Stomach (tissue), 19 donors: ENCODE measurements around the gene SNX15. TPM values are rescaled to one million over a fixed set of nuclear protein-coding genes. Genes with fewer than 3 reads are reported as not detected.
"Not testable (repeated sequence)": the region's sequence is repeated elsewhere in the genome, so short reads cannot be mapped to it uniquely, and the experiment has no call there.

Experiments used
- DNase-seq, 2 donors: peaks; one replicate each; pipeline versions ENCODE4 v3.0.0 to v3.0.0-alpha.2; 2013 to 2019
- H3K27ac ChIP-seq, 5 donors: fragments of 200-600 bp in 4 of 5; sonication (generic) in 4 of 5; one replicate each; pipeline ENCODE4 v1.5.1; 2013 to 2019; ENCODE audit warnings: mild to moderate bottlenecking in 1 of 5, moderate library complexity in 1 of 5
- H3K27me3 ChIP-seq, 3 donors: fragments of 200-600 bp; sonication (generic); one replicate each; pipeline ENCODE4 v1.5.1; 2017 to 2019; ENCODE audit warnings: mixed run types in 1 of 3
- H3K36me3 ChIP-seq, 4 donors: fragments of 200-600 bp; sonication (generic); 1 replicate in 3 of 4; 2 replicates in 1 of 4; pipeline ENCODE4 v1.5.1; 2016 to 2019
- H3K4me1 ChIP-seq, 4 donors: fragments of 200-600 bp; sonication (generic); one replicate each; pipeline ENCODE4 v1.5.1; 2016 to 2019
- H3K4me3 ChIP-seq, 4 donors: fragments of 200-600 bp; sonication (generic) in 3 of 4; one replicate each; pipeline ENCODE4 v1.5.1; 2016 to 2019; ENCODE audit warnings: mild to moderate bottlenecking in 1 of 4
- H3K9me3 ChIP-seq, 4 donors: fragments of 200-600 bp; sonication (generic); one replicate each; pipeline ENCODE4 v1.5.1; 2016 to 2019
- EP300 ChIP-seq: sonication (generic); formaldehyde crosslinking; IDR thresholded peaks from one replicate; pipeline ENCODE4 v1.6.1; 2017; ENCODE audit warnings: antibody characterized with exemption
- POLR2A ChIP-seq, 4 donors: fragments of 450-650 bp; IDR thresholded peaks; one replicate each; pipeline ENCODE4 v1.6.1; 2016; ENCODE audit warnings: antibody characterized with exemption in 4 of 4, control low read depth in 2 of 4, mild to moderate bottlenecking in 1 of 4, moderate library complexity in 1 of 4
- POLR2AphosphoS5 ChIP-seq, 3 donors: sonication (generic); formaldehyde crosslinking; IDR thresholded peaks; one replicate each; pipeline ENCODE4 v1.6.1; 2016; ENCODE audit warnings: antibody characterized with exemption in 3 of 3
- WGBS, 5 donors: extraction: QIAGEN DNeasy Blood & Tissue Kit in 3 of 5; methylation state at CpG; one replicate each; pipeline versions ENCODE4 v1.1.5 to v1.1.7; 2013 to 2018; 5-methylcytosine and 5-hydroxymethylcytosine counted together
- intact Hi-C: fragments of 100-400 bp; cut with DNase I; formaldehyde crosslinking; loops from one replicate; pipeline ENCODE4 v1.15.1; 2023; ENCODE audit warnings: low total_unique reads
- long read RNA-seq, 10 donors: transcript quantifications; one replicate each; lab custom pipeline, GENCODE V29; 2026
- polyA plus RNA-seq, 3 donors: library from polyadenylated mRNA; stranded (reverse); fragments of 200-250 nt; gene quantifications; one replicate each; pipeline ENCODE4 v1.2.3, GENCODE V29; 2013
- total RNA-seq, 5 donors: library from RNA; depleted of rRNA; stranded (reverse); fragments of >200 nt; gene quantifications; one replicate each; pipeline versions ENCODE4 v1.1.0 to v1.2.3, GENCODE V29; 2014 to 2016
- TF ChIP-seq, protein P1 (sequence below), 7 experiments: fragments of 450-650 bp in 4 of 7; fragments of 200-600 bp in 3 of 7; sonication (generic) in 3 of 7; IDR thresholded peaks; one replicate each; pipeline ENCODE4 v1.5.1; 2016 to 2019; ENCODE audit warnings: antibody characterized with exemption in 7 of 7, control low read depth in 2 of 7, mild to moderate bottlenecking in 1 of 7
- donor health status: healthy with polysubstance abuse.
- donor health status: Bipolar disorder and iron deficiency.
- donor health status: healthy.

Gene SNX15, protein sequence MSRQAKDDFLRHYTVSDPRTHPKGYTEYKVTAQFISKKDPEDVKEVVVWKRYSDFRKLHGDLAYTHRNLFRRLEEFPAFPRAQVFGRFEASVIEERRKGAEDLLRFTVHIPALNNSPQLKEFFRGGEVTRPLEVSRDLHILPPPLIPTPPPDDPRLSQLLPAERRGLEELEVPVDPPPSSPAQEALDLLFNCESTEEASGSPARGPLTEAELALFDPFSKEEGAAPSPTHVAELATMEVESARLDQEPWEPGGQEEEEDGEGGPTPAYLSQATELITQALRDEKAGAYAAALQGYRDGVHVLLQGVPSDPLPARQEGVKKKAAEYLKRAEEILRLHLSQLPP
- total RNA-seq (10 to 100 TPM in 4 of 5 donors, 1 to 10 TPM in 1; 4.2 to 45.8 (median 13.3) TPM), polyA plus RNA-seq (10 to 100 TPM; 18.7 to 22.5 (median 20.0) TPM)
- long read RNA-seq, donor 1, partial matches to known transcripts = 0 of 2 reads
- long read RNA-seq, donor 1, other reads (novel, unspliced or antisense) = 0 of 2 reads
- long read RNA-seq, donor 2, partial matches to known transcripts = 0 of 4 reads
- long read RNA-seq, donor 2, other reads (novel, unspliced or antisense) = 0 of 4 reads
- long read RNA-seq, donor 3, partial matches to known transcripts = 0 of 2 reads
- long read RNA-seq, donor 3, other reads (novel, unspliced or antisense) = 0 of 2 reads
- long read RNA-seq, donor 4 = 0 reads
- long read RNA-seq, donor 5, transcript SNX15-202 (8 exons, 1,939 nt) = major isoform, 7 of 7 reads
- long read RNA-seq, donor 5, partial matches to known transcripts = 0 of 7 reads
- long read RNA-seq, donor 5, other reads (novel, unspliced or antisense) = 0 of 7 reads
- long read RNA-seq, donor 6, transcript SNX15-202 (8 exons, 1,939 nt) = major isoform, 17 of 17 reads
- long read RNA-seq, donor 6, partial matches to known transcripts = 0 of 17 reads
- long read RNA-seq, donor 6, other reads (novel, unspliced or antisense) = 0 of 17 reads
- long read RNA-seq, donor 7, transcript SNX15-202 (8 exons, 1,939 nt) = major isoform, 7 of 20 reads
- long read RNA-seq, donor 7, partial matches to known transcripts = 12 of 20 reads
- long read RNA-seq, donor 7, other reads (novel, unspliced or antisense) = 0 of 20 reads
- long read RNA-seq, donor 8, partial matches to known transcripts = 0 of 2 reads
- long read RNA-seq, donor 8, other reads (novel, unspliced or antisense) = 0 of 2 reads
- long read RNA-seq, donor 9, partial matches to known transcripts = 0 of 3 reads
- long read RNA-seq, donor 9, other reads (novel, unspliced or antisense) = 0 of 3 reads
- long read RNA-seq, donor 10, partial matches to known transcripts = 0 of 3 reads
- long read RNA-seq, donor 10, other reads (novel, unspliced or antisense) = 0 of 3 reads

GRCh38 chr11:65027213-65028067 is at the start of gene SNX15:
TSS of gene SNX15 (plus strand) at chr11:65027439. CDS start at chr11:65027538, 99 bp downstream.
- Histone ChIP-seq H3K36me3 (peaks cover under 1 to 23% (median 16%) of the 10 kb centered on the region in 4 donors), H3K4me1 (peaks cover 15 to 38% (median 23%) of the 10 kb centered on the region in 4 donors), H3K4me3 (peak within 1 kb of the TSS; percentile 56 to 66 (median 59)), H3K27me3 (no peaks in the 10 kb centered on the region), H3K9me3 (no peaks in the 10 kb centered on the region), H3K27ac (peak within 1 kb of the TSS; percentile 87 to 94 (median 89))
- TF ChIP-seq, protein P1, sequence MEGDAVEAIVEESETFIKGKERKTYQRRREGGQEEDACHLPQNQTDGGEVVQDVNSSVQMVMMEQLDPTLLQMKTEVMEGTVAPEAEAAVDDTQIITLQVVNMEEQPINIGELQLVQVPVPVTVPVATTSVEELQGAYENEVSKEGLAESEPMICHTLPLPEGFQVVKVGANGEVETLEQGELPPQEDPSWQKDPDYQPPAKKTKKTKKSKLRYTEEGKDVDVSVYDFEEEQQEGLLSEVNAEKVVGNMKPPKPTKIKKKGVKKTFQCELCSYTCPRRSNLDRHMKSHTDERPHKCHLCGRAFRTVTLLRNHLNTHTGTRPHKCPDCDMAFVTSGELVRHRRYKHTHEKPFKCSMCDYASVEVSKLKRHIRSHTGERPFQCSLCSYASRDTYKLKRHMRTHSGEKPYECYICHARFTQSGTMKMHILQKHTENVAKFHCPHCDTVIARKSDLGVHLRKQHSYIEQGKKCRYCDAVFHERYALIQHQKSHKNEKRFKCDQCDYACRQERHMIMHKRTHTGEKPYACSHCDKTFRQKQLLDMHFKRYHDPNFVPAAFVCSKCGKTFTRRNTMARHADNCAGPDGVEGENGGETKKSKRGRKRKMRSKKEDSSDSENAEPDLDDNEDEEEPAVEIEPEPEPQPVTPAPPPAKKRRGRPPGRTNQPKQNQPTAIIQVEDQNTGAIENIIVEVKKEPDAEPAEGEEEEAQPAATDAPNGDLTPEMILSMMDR (IDR thresholded peaks at IDR 0.05) = peak in 5 of 7 experiments; percentile 63 to 93 (median 70)
- TF ChIP-seq POLR2AphosphoS5 (IDR thresholded peaks at IDR 0.05) (peak; percentile 60 to 89 (median 61)), EP300 (no peak), POLR2A (IDR thresholded peaks at IDR 0.05) (peak in 2 of 4 donors; percentile 5 to 74)
- WGBS, 5 donors = 1% methylated on average over 29 to 51 of the region's 51 CpGs
- peak; percentile 93 to 98 for DNase-seq
- intact Hi-C loops = no loop called here

- DNase-seq, H3K9me3 ChIP-seq, H3K4me3 ChIP-seq, H3K36me3 ChIP-seq, H3K27me3 ChIP-seq, intact Hi-C loops, H3K27ac ChIP-seq, H3K4me1 ChIP-seq: not testable (repeated sequence)
- WGBS, 5 donors = 73 to 87% (median 85%) methylated on average over 5 of the region's 5 CpGs
Observed at GRCh38 chr11:64983339-64983738, 43.9 kb upstream of the SNX15 start.

DNA sequence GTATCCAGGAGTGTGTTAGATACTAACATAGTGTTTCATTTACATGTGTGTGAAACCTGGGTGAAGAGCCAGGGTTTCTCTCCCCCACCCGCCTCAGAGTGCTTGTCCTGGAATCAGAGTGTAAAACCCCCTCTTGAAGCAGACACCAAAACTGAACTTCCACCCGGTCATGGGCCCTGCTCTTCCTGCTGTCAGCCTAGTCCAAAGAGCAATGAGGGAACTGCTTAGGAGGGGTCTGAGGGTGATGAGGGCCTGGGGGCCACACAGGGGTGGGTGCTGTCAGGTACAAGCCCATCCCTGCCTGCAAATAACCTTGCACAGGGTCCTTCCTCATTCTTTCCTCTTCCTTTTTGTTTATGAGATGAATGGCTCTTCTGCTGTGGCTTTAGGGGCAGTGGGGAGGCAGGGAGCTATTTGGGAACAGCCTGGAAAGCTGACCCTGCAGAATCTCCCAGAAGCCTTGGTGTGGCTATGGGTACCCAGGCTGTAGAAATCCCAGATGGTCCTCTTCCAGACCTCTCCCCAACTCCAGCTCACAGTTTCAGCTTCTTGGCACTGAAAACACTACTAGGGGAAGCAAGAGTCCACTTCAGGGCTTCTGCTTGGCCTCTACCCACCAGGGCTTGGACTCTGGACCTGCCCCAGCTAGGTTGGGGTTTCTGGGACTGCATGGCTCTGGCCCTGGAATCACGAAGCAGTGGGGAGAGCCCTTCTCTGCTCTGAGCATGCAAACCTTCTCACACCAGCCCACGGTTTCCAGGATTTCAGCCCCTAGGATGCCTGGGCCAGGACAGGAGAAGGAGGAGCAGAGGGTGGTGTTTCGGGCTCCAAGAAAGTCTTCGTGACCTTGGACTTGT is 39.0 kb upstream of the SNX15 start:
- no peak for DNase-seq
- intact Hi-C loops = no loop called here

More for the DNA sequence above, 39.0 kb upstream of the SNX15 start:
- no peaks in the 10 kb centered on the region for H3K9me3 ChIP-seq
- H3K36me3 ChIP-seq = peaks cover 0 to 45% (median 18%) of the 10 kb centered on the region in 4 donors
- no peaks in the 10 kb centered on the region for H3K27me3 ChIP-seq
- peaks cover 0 to 41% (median 5%) of the 10 kb centered on the region in 4 donors for H3K4me1 ChIP-seq
- TF ChIP-seq EP300 = no peak
- TF ChIP-seq POLR2AphosphoS5 (IDR thresholded peaks at IDR 0.05) = no peak
- TF ChIP-seq POLR2A (IDR thresholded peaks at IDR 0.05) = no peak
- TF ChIP-seq, protein P1 (IDR thresholded peaks at IDR 0.05) = no peak
- 76 to 86% (median 79%) methylated on average over 6 of the region's 6 CpGs for WGBS, 5 donors
- H3K4me3 ChIP-seq = no peak overlapping the region
- peak overlapping the region in 1 of 5 donors; percentile 4 for H3K27ac ChIP-seq
